ENCODE results near the gene CHMP6.

DNA sequence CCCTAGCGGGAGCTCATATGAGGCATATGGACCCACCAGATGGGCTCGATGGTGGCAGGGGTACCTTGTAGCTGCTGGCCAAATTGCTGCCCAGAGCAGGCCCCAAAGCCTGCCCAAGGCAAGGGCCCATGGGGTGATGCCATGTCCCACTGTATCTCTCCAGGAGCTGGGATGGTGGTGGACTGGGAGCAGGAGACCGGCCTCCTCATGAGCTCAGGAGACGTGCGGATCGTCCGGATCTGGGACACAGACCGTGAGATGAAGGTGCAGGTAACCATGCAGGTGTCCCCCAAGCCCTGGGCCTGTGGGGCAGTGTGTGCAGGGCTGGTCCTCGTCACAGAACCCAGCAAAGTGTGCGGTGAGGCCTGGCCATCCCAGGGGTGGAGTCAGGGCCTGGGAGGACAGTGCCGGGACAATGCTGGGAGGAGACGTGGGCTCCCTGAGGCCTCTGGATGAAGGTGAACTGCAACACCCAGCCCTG is 34.1 kb upstream of the CHMP6 start:
- no peak for TF ChIP-seq ZNF124 (CRISPR knock-in tag; IDR thresholded peaks at IDR 0.05)
- TF ChIP-seq TBL1XR1 (IDR thresholded peaks at IDR 0.05; ENCODE audit: low read length in 2 of 2): no peak
- no peak for TF ChIP-seq RBM22 (IDR thresholded peaks at IDR 0.05; ENCODE audit: low read depth, low read length, poor library complexity, severe bottlenecking)
- TF ChIP-seq TRIM25 (IDR thresholded peaks at IDR 0.05; ENCODE audit: borderline replicate concordance): no peak
- no peak for TF ChIP-seq GABPA (tag; conservative IDR thresholded peaks at IDR 0.05; ENCODE audit: low read depth)
- TF ChIP-seq, protein P1, sequence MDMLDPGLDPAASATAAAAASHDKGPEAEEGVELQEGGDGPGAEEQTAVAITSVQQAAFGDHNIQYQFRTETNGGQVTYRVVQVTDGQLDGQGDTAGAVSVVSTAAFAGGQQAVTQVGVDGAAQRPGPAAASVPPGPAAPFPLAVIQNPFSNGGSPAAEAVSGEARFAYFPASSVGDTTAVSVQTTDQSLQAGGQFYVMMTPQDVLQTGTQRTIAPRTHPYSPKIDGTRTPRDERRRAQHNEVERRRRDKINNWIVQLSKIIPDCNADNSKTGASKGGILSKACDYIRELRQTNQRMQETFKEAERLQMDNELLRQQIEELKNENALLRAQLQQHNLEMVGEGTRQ (CRISPR knock-in tag; IDR thresholded peaks at IDR 0.05): no peak
- no peak for TF ChIP-seq TBP (optimal IDR thresholded peaks at IDR 0.05; ENCODE audit: low read depth, low read length)
- no peak for TF ChIP-seq CEBPB (tag; IDR thresholded peaks at IDR 0.05)
- no peak for TF ChIP-seq TCF7L2 (IDR thresholded peaks at IDR 0.05; ENCODE audit: low read depth, low read length)
- no peak for TF ChIP-seq CEBPZ (IDR thresholded peaks at IDR 0.05; ENCODE audit: borderline replicate concordance, low read depth, low read length)
- no peak for TF ChIP-seq RFX7 (CRISPR knock-in tag; IDR thresholded peaks at IDR 0.05)
- TF ChIP-seq SREBF2 (CRISPR knock-in tag; IDR thresholded peaks at IDR 0.05): no peak
- TF ChIP-seq POLR2A (conservative IDR thresholded peaks at IDR 0.05): no peak
- TF ChIP-seq, protein P2, sequence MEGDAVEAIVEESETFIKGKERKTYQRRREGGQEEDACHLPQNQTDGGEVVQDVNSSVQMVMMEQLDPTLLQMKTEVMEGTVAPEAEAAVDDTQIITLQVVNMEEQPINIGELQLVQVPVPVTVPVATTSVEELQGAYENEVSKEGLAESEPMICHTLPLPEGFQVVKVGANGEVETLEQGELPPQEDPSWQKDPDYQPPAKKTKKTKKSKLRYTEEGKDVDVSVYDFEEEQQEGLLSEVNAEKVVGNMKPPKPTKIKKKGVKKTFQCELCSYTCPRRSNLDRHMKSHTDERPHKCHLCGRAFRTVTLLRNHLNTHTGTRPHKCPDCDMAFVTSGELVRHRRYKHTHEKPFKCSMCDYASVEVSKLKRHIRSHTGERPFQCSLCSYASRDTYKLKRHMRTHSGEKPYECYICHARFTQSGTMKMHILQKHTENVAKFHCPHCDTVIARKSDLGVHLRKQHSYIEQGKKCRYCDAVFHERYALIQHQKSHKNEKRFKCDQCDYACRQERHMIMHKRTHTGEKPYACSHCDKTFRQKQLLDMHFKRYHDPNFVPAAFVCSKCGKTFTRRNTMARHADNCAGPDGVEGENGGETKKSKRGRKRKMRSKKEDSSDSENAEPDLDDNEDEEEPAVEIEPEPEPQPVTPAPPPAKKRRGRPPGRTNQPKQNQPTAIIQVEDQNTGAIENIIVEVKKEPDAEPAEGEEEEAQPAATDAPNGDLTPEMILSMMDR (IDR thresholded peaks at IDR 0.05 in 2 of 3, conservative IDR thresholded peaks at IDR 0.05 in 1 of 3; ENCODE audit: insufficient read depth in 2 of 3, low read depth in 1 of 3, low read length in 3 of 3): no peak
